Fibroblast of pulmonary artery (primary cell): ENCODE results near the gene KLRG1.

Source experiments
- DNase-seq: peaks from one replicate; pipeline ENCODE4 v3.0.0-alpha.2; 2010; ENCODE audit warnings: low read depth
- H3K4me3 ChIP-seq: replicated peaks from 2 replicates; pipeline ENCODE4 v1.5.1; 2011; ENCODE audit warnings: low read depth, mild to moderate bottlenecking, control low read depth, low read length, moderate library complexity
- CTCF ChIP-seq: IDR thresholded peaks from 2 replicates; pipeline ENCODE4 v1.5.1; 2011; ENCODE audit warnings: mild to moderate bottlenecking, control low read depth, low read length, inconsistent platforms; ENCODE audit errors: missing control alignments

Gene KLRG1

GRCh38 chr12:8995021-8995775, 5.9 kb downstream of the KLRG1 start:
- no peak for TF ChIP-seq CTCF
- no peak overlapping the region for H3K4me3 ChIP-seq
- DNase-seq = no peak

GRCh38 chr12:8996682-8997405, 7.5 kb downstream of the KLRG1 start:
- H3K4me3 ChIP-seq = no peak overlapping the region
- peak; percentile 3 for DNase-seq
- no peak for TF ChIP-seq CTCF

GRCh38 chr12:9001233-9001632, 11.9 kb downstream of the KLRG1 start:
- TF ChIP-seq CTCF = no peak
- DNase-seq = no peak
- no peak overlapping the region for H3K4me3 ChIP-seq

GRCh38 chr12:9002335-9002734, 13.0 kb downstream of the KLRG1 start:
- DNase-seq = no peak
- no peak overlapping the region for H3K4me3 ChIP-seq
- TF ChIP-seq CTCF = no peak

- TF ChIP-seq CTCF = no peak
- DNase-seq = no peak
- no peak overlapping the region for H3K4me3 ChIP-seq
Observed at GRCh38 chr12:9022592-9022991, 33.2 kb downstream of the KLRG1 start.

- no peak for TF ChIP-seq CTCF
- no peak overlapping the region for H3K4me3 ChIP-seq
- no peak for DNase-seq
Observed at GRCh38 chr12:9024512-9024911, 35.2 kb downstream of the KLRG1 start.
